HepG2 (cell line): ENCODE data around the gene DOP1B. TPM values are rescaled to one million over a fixed set of nuclear protein-coding genes. Genes with fewer than 3 reads are reported as not detected.

Source experiments
- ATAC-seq: fragments of 200-7000 bp; cut with Tn5 transposase; 3 replicates; pipeline ENCODE4 v1.9.1; 2020; ENCODE audit warnings: mild to moderate bottlenecking, moderate library complexity
- BruUV-seq: library from RNA; stranded (reverse); fragments of 400-500 nt; replicated peaks from 2 replicates; lab custom pipeline; 2021; lab: Mats Ljungman, UMichigan
- CTCF ChIA-PET: fragments of 300-600 bp; formaldehyde crosslinking; extraction: SDS; loops from one replicate; lab custom pipeline; 2021; ENCODE audit warnings: low total read pairs, inconsistent platforms, low intra/inter-chr PET ratio; lab: Yijun Ruan, JAX
- POLR2A ChIA-PET: fragments of 350-600 bp; sonication (Branson Sonifier 250); formaldehyde crosslinking; loops from one replicate; lab custom pipeline; 2020; ENCODE audit warnings: antibody characterized with exemption, inconsistent platforms; lab: Yijun Ruan, JAX
- DNase-seq: peaks from one replicate; pipeline ENCODE4 v3.0.0-alpha.2; 2015; ENCODE audit warnings: low spot score
- FAIRE-seq: peaks from 3 replicates; lab custom pipeline; 2011; peaks lifted over from hg19 to GRCh38; lab: Jason Lieb, UNC
- H2AFZ ChIP-seq: one replicate; pipeline ENCODE4 v1.6.1; 2011; ENCODE audit warnings: low read length, inconsistent platforms
- H3K27ac ChIP-seq: fragments of 300-600 bp; 3 replicates; pipeline ENCODE4 v1.8.0; 2011; ENCODE audit warnings: mixed run types, mild to moderate bottlenecking, mixed read lengths, low read length, inconsistent platforms; ENCODE audit not compliant: insufficient read depth; ENCODE audit errors: extremely low read length
- H3K27me3 ChIP-seq, 2 experiments: fragments of 200-600 bp in 1 of 2; 2 replicates in 1 of 2; 3 replicates in 1 of 2; pipeline versions ENCODE4 v1.6.0 to v1.8.0; 2011; ENCODE audit warnings: low read length in 2 of 2, mild to moderate bottlenecking in 2 of 2, moderate library complexity in 2 of 2, inconsistent platforms in 1 of 2; ENCODE audit not compliant: insufficient read depth in 2 of 2, control insufficient read depth in 1 of 2
- H3K36me3 ChIP-seq, 2 experiments: fragments of 200-600 bp in 1 of 2; replicated peaks in 1 of 2; 2 replicates in 1 of 2; 3 replicates in 1 of 2; pipeline versions ENCODE4 v1.5.1 to v1.8.0; 2011; ENCODE audit warnings: low read length in 2 of 2, inconsistent platforms in 1 of 2; ENCODE audit not compliant: insufficient read depth in 2 of 2, control insufficient read depth in 1 of 2
- H3K4me1 ChIP-seq: 2 replicates; pipeline ENCODE4 v1.5.1; 2012; ENCODE audit warnings: low read length, inconsistent platforms; ENCODE audit not compliant: insufficient read depth
- H3K4me2 ChIP-seq: 2 replicates; pipeline ENCODE4 v1.6.0; 2011; ENCODE audit warnings: low read depth, low read length, inconsistent platforms
- H3K4me3 ChIP-seq, 3 experiments: fragments of 200-600 bp in 1 of 3; sonication (generic), shearing (Covaris generic) in 1 of 3; replicated peaks in 1 of 3; 2 replicates each; pipeline ENCODE4 v1.5.1; 2011 to 2016; ENCODE audit warnings: low read length in 3 of 3, inconsistent platforms in 2 of 3, low read depth in 2 of 3, mild to moderate bottlenecking in 2 of 3, control low read depth in 1 of 3, mixed read lengths in 1 of 3; ENCODE audit not compliant: insufficient read depth in 1 of 3
- H3K79me2 ChIP-seq: one replicate; pipeline ENCODE4 v1.6.1; 2011; ENCODE audit warnings: low read length, inconsistent platforms; ENCODE audit not compliant: insufficient read depth
- H3K9ac ChIP-seq: 2 replicates; pipeline ENCODE4 v1.6.0; 2011; ENCODE audit warnings: mild to moderate bottlenecking, low read depth, low read length, inconsistent platforms; ENCODE audit not compliant: insufficient read depth
- H3K9me3 ChIP-seq: 2 replicates; pipeline ENCODE4 v1.5.1; 2012; ENCODE audit warnings: mild to moderate bottlenecking, low read length
- H4K20me1 ChIP-seq: 2 replicates; pipeline ENCODE4 v1.6.0; 2011; ENCODE audit warnings: inconsistent platforms, mild to moderate bottlenecking, low read length, moderate library complexity; ENCODE audit not compliant: insufficient read depth
- CBX2 ChIP-seq, 2 experiments: fragments of 200-600 bp in 1 of 2; sonication (generic); formaldehyde crosslinking in 1 of 2; IDR thresholded peaks; 2 replicates each; pipeline versions ENCODE4 v1.7.0 to v1.8.1; 2018 to 2022; ENCODE audit warnings: low read depth in 2 of 2, low read length in 1 of 2, mild to moderate bottlenecking in 1 of 2, missing genetic modification reagents in 1 of 2
- CC2D1A ChIP-seq: sonication (generic); formaldehyde crosslinking; IDR thresholded peaks from 2 replicates; pipeline ENCODE4 v1.8.1; 2023; ENCODE audit warnings: mild to moderate bottlenecking, missing genetic modification reagents
- CHD2 ChIP-seq: IDR thresholded peaks from 2 replicates; pipeline ENCODE4 v1.6.1; 2011; ENCODE audit warnings: low read depth, low read length, improper control_type of control experiment
- GATA4 ChIP-seq: sonication (generic); IDR thresholded peaks from 2 replicates; pipeline ENCODE4 v1.6.1; 2016; ENCODE audit warnings: antibody characterized with exemption, low read depth, borderline replicate concordance
- HOXA5 ChIP-seq: sonication (generic); formaldehyde crosslinking; IDR thresholded peaks from 2 replicates; pipeline ENCODE4 v1.4.0; 2020; ENCODE audit warnings: missing genetic modification reagents
- IKZF1 ChIP-seq: fragments of 450-650 bp; IDR thresholded peaks from 2 replicates; pipeline ENCODE4 v1.7.1; 2016
- KLF11 ChIP-seq: IDR thresholded peaks from 2 replicates; pipeline ENCODE4 v1.6.1; 2016; ENCODE audit warnings: missing compliant biosample characterization
- RBM22 ChIP-seq: fragments of 200-400 bp; formaldehyde crosslinking; optimal IDR thresholded peaks from 2 replicates; pipeline ENCODE3; 2017; ENCODE audit warnings: mild to moderate bottlenecking, low read length, moderate library complexity
- RFXANK ChIP-seq: IDR thresholded peaks from 2 replicates; pipeline ENCODE4 v1.6.1; 2016
- SAP130 ChIP-seq: IDR thresholded peaks from 2 replicates; pipeline ENCODE4 v1.6.1; 2016; ENCODE audit warnings: low read depth
- SSRP1 ChIP-seq: IDR thresholded peaks from 2 replicates; pipeline ENCODE4 v1.6.1; 2016; ENCODE audit warnings: control low read depth
- ZMYM3 ChIP-seq: sonication (generic); formaldehyde crosslinking; IDR thresholded peaks from 2 replicates; pipeline ENCODE4 v1.5.1; 2020; ENCODE audit warnings: mild to moderate bottlenecking, missing genetic modification reagents
- ZNF235 ChIP-seq: sonication (generic); formaldehyde crosslinking; IDR thresholded peaks from 2 replicates; pipeline ENCODE4 v1.8.1; 2023; ENCODE audit warnings: mild to moderate bottlenecking, missing genetic modification reagents, borderline replicate concordance
- ZNF275 ChIP-seq: sonication (generic); formaldehyde crosslinking; IDR thresholded peaks from 2 replicates; pipeline ENCODE4 v1.8.0; 2022; ENCODE audit warnings: missing genetic modification reagents, mild to moderate bottlenecking, inconsistent platforms, borderline replicate concordance
- ZNF337 ChIP-seq: sonication (generic); formaldehyde crosslinking; IDR thresholded peaks from 2 replicates; pipeline ENCODE4 v1.5.1; 2020; ENCODE audit warnings: missing genetic modification reagents, low read depth, mild to moderate bottlenecking, borderline replicate concordance
- in situ Hi-C: cut with HindIII; loops from 2 replicates; pipeline ENCODE4 v1.10.0; 2017; ENCODE audit warnings: low pct_unique_long_range_greater_than_20kb; ENCODE audit not compliant: extremely low pct_ligation_motif_present
- intact Hi-C: fragments of 100-400 bp; cut with micrococcal nuclease; formaldehyde crosslinking; loops from one replicate; pipeline ENCODE4 v1.10.0; 2022; ENCODE audit not compliant: unreplicated experiment
- polyA plus RNA-seq, 8 experiments: library from polyadenylated mRNA; depleted of rRNA in 3 of 8; stranded (reverse) in 7 of 8; unstranded in 1 of 8; fragments of >200 nt; fragmentation: Illumina TruSeq in 4 of 8; extraction: Trizol in 4 of 8; gene quantifications; 2 replicates each; pipeline versions ENCODE4 v1.2.1 to v1.2.3, GENCODE V29; 2011 to 2016; ENCODE audit warnings: low read depth in 4 of 8, missing spikeins in 1 of 8, mixed read lengths in 1 of 8; ENCODE audit not compliant: insufficient read depth in 1 of 8
- total RNA-seq, 5 experiments: library from RNA; depleted of rRNA; stranded (reverse); fragments of >200 nt; fragmentation: Illumina TruSeq; extraction: Trizol; gene quantifications; 2 replicates each; pipeline ENCODE4 v1.2.3, GENCODE V29; 2016; ENCODE audit warnings: low read depth in 1 of 5

DOP1B gene
- total and polyA plus RNA-seq, 2 of the 13 experiments (the other 11 are each of a cell fraction or from before 2014, with no cell fraction given): 2.8 to 3.2 TPM

DNA sequence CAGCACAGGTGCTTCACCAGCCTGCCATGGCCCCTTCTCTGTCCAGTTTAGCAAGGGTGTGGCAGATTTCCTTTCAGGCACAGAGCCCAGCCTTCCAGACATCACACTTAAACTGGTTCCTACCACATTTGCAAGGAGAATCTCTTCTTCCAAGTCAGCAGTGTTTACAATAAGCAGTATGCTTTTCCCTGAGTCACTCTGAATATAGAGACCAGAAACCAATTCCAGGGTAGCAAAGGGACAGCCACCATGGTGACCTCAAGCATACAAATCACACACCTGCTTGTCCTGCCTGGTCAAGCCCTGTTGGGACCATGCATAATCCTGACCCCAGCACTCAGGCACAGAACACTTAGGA lies 30.4 kb upstream of the DOP1B start:
- Histone ChIP-seq H3K27ac (no peak overlapping the region), H3K4me3 (no peak overlapping the region), H3K4me2 (no peak overlapping the region), H2AFZ (no peak overlapping the region), H3K36me3 (no peaks in the 10 kb centered on the region), H3K79me2 (no peaks in the 10 kb centered on the region), H3K9ac (no peak overlapping the region), H4K20me1 (no peaks in the 10 kb centered on the region), H3K27me3 (peaks cover 1 to 22% of the 10 kb centered on the region in 2 experiments; a peak in 2 of 5 replicates), H3K4me1 (0 out of 2 replicates have a peak, but pooled peaks cover 5% of the 10 kb centered on the region), H3K9me3 (no peaks in the 10 kb centered on the region)
- no peak for ATAC-seq
- in situ Hi-C loops (no loop called here), intact Hi-C loops (no loop called here)
- FAIRE-seq: no peak
- no peak for DNase-seq
- POLR2A ChIA-PET: no interaction called here
- BruUV-seq: no TSS peak
- no peak for TF ChIP-seq GATA4
- TF ChIP-seq HOXA5: no peak
- no peak for TF ChIP-seq IKZF1
- no peak for TF ChIP-seq ZNF235
- TF ChIP-seq SSRP1 (CRISPR knock-in tag): no peak
- TF ChIP-seq CBX2 (IDR thresholded peaks at IDR 0.05; ENCODE audit: low read depth, low read length): no peak
- no peak for TF ChIP-seq CBX2 (CRISPR knock-in tag; IDR thresholded peaks at IDR 0.05; ENCODE audit: low read depth)
- TF ChIP-seq CHD2: no peak
- no peak for TF ChIP-seq RFXANK (CRISPR knock-in tag)
- no peak for TF ChIP-seq ZNF337 (CRISPR knock-in tag)
- TF ChIP-seq ZMYM3 (CRISPR knock-in tag): no peak
- no peak for TF ChIP-seq RBM22
- no peak for TF ChIP-seq KLF11 (CRISPR knock-in tag)
- TF ChIP-seq CC2D1A: no peak
- no peak for TF ChIP-seq ZNF275 (CRISPR knock-in tag)
- no peak for TF ChIP-seq SAP130 (CRISPR knock-in tag)
- TF ChIP-seq, all 625 proteins: peak for 0
- CTCF ChIA-PET: interaction anchor here (1.2 kb wide), 1 partner anchor 15 kb away, joined by 5 read pairs; no protein-coding TSS in a partner anchor
